ACHN (cell line): Measurements from ENCODE around the gene ST14.
"Not testable (repeated sequence)": the region's sequence is repeated elsewhere in the genome, so short reads cannot be mapped to it uniquely, and the experiment has no call there.

Source experiments
- DNase-seq: peaks from one replicate; pipeline ENCODE4 v3.0.0-alpha.2; 2015
- in situ Hi-C: cut with HindIII; loops from 2 replicates; pipeline ENCODE4 v1.10.0; 2017; ENCODE audit warnings: low sequenced_read_pairs, low pct_ligation_motif_present, low pct_unique_long_range_greater_than_20kb

ST14 gene

GRCh38 chr11:130213979-130214281, 54.3 kb downstream of the ST14 start:
- DNase-seq = no peak
- in situ Hi-C loops = no loop called here

DNA sequence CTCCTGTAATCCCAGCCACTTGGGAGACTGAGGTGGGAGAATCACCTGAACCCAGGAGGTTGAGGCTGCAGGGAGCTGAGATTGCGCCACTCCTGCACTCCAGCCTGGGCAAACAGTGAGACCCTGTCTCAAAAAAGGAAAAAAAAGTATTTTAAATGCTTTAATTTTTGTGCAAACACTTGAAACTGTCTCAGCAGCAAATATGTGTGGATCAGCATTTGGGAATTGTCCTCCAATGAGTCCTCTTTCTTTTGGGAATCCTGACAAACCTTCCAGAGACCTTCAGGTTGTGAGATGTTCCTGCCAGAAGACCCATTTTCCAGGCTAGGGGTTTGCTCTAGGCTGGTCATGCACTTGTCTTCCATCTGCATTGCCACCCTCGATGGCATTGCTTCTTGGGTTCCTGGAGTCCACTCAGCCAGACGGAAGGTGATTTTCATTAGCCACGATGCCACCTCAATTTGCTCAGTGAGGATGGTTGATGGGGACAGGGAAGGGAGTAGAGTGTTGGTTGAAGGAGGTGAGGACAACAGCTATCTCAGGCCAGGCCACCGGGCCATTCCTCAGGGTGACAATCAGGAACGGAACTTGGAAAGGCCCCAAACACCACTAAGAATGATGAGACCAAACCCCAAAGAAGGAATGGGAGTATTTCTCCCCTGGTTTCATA, 55.4 kb downstream of the ST14 start:
- no peak for DNase-seq
- in situ Hi-C loops = no loop called here

DNA sequence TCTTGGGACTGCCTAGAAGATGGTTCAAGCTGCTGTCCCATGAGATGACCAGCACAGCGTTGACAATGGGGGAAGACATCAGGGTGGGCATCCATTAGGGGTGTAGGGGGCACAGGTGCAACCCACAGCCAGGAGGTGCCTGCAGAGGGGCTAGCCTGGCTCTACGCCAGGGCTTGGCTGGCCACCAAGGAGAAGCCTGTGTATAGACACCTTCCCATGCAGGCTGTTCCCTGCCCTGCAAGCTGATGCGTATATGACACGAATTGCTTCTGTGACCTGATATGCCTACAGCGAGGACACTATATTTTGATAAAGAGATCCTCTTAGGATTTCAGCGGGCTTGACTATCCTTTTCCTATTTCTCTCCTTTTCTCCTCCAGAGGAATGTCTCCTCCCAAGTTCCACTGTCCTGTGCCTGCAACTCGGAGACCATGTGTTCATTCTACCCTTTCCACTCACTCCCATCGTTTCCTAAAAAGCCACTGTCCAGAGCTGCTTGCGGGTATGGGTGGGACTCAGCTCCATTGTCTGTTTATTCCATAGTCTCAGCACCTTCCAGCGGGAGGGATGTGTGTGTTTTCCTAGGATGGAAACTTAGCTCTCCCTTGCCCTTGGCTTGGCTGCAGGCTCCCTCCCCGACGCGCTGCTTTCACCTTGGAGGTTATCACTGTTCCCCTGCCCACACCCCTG, 56.1 kb downstream of the ST14 start:
- no peak for DNase-seq
- in situ Hi-C loops = no loop called here

- in situ Hi-C loops = no loop called here
- no peak for DNase-seq
These were observed 56.6 kb downstream of the ST14 start for GRCh38 chr11:130216221-130216550.

DNA sequence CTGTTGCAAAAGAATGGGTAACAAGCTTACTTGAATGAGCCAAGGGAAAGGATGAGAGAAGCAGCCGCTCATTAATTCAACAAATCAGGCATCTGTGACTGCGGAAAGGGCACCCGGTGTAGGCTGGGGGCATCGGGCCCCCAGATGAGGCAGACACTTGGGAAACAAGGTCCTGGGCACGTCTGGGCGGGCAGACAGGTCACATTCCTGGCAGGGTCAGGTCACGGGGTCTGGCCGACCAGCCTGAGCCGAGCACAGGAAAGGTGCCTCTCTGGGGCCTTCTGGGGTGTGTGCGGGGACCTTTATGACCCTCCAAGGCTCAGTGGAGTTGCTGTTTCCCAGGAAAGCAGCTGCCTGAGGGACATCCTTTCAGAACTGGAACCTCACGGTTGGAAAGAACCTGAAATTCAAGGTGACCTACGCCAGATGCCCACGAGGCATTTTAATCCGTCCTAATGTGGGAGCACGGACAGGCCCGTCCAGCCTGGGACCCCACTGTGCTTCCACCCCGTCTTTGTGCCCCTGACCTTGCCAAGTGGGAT, 57.1 kb downstream of the ST14 start:
- no peak for DNase-seq
- in situ Hi-C loops = no loop called here

DNA sequence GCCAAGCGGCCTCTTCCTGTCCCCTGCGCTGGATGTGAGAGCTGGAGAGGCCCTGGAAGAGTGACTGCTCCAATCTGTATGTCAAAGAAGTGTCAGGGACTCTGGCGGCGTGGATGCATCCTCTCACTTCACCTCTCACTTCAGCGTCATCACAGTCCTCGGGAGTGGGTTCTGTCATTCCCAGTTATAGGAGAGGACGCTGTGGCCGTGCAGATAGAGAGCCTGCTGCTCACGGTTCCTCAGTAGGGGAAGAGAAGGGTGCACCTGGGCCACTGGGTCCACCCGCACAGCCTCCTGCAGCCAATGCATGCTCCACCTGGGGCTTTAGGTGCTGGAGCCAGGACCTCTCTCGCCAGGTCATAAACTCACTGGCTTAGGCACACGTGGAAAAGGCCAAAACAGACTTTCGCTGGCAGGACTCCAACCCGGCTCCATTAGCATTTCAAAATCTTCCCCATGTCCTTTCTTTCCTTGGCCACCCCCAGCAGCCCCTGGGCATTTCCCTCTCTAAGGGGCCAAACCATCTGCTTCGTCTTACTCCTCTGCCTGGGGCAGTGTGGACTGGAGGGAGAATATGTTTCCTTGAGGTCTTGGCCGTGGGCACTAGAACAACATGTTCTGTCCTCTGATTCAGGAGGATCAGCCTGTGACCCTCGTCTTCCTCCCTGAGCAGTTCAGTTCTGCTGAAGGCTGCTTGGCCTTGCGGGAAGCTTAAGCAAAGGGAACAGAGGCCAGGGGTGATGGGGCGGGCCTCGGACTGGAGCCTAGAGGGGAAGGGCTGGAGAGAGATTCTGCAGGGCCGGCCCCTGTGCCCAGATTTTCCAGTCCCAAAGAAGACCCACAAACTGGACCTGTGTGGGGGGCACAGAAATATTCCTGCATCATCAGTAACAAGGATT, 57.8 kb downstream of the ST14 start:
- in situ Hi-C loops = no loop called here
- DNase-seq = no peak

DNA sequence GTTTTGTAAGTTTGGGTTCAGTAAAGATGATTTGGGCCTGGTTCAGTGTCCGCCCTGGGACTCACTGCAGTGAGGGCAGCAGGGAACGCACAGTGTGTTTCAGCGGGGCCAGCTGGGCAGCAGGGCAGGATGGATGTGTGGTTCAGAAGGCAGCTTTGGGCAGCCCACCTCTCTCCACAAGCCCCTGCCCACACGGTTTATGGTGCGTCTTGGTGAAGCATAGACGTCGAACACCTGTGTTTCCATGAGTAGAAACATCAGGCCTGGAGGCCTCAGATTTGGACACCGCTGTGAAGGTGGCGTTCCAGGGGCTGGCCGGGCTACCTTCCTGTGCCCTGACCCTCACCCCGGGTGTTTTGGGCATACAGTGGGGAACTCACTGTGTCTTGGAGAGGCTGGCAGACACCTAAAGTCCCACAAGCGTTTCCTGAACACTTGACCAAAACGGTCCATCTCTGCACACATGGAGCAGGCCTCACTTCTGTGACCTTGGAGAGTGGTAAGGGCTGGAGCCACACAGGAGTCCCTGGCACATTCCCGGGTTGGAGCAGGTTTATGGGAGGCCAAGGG, 59.0 kb downstream of the ST14 start:
- in situ Hi-C loops = no loop called here
- DNase-seq = no peak

GRCh38 chr11:130219148-130219547, 59.6 kb downstream of the ST14 start:
- in situ Hi-C loops = no loop called here
- no peak for DNase-seq

- DNase-seq = no peak
- in situ Hi-C loops = no loop called here
These were observed 60.9 kb downstream of the ST14 start for GRCh38 chr11:130220311-130221035.

GRCh38 chr11:130223291-130223971, 63.8 kb downstream of the ST14 start:
- no peak for DNase-seq
- in situ Hi-C loops = no loop called here

- in situ Hi-C loops = no loop called here
These were observed 67.8 kb downstream of the ST14 start for GRCh38 chr11:130227373-130227772.

DNA sequence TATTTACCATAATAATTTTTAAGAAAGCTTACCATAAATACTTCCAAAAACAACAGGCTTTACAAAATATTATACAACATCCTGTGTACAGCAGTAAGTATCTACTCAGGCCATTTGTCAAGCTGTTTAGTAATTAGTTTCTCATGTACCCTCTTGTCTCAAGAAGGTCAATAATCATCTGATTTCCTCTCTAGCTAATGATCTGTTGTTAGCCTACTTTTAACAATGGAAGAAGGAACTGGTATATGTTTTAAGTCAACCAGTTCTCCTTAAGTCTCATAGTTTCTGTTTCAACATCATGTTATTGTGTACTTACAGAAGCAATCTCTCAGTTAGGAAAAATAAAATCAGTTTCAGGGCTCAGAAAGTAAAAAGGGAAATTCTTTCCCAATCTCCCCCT, 73.9 kb downstream of the ST14 start:
- in situ Hi-C loops = not testable (repeated sequence)

More at GRCh38 chr11:130227373-130227772, 67.8 kb downstream of the ST14 start:
- DNase-seq = no peak

GRCh38 chr11:130233888-130234287, 74.3 kb downstream of the ST14 start:
- DNase-seq, in situ Hi-C loops: not testable (repeated sequence)

More for the DNA sequence above, 73.9 kb downstream of the ST14 start:
- not testable (repeated sequence) for DNase-seq

DNA sequence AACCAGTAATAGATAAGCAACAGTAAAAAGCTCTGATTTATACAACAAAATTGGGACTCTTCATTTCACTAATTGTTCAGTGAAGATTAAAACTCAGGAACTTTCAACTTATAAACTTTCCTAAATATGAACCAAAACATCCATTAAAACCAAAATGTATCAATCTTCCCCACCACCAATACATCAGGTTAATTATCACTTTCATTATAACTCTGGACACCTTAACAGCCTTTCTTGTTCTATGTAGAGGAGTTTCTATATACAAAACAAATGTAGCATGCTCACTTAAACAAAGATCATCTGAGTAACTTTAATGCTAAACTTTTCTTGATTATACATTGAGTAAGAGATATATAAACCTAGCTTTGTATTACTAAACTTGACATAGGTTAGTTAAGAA, 74.7 kb downstream of the ST14 start:
- in situ Hi-C loops = no loop called here
- no peak for DNase-seq

DNA sequence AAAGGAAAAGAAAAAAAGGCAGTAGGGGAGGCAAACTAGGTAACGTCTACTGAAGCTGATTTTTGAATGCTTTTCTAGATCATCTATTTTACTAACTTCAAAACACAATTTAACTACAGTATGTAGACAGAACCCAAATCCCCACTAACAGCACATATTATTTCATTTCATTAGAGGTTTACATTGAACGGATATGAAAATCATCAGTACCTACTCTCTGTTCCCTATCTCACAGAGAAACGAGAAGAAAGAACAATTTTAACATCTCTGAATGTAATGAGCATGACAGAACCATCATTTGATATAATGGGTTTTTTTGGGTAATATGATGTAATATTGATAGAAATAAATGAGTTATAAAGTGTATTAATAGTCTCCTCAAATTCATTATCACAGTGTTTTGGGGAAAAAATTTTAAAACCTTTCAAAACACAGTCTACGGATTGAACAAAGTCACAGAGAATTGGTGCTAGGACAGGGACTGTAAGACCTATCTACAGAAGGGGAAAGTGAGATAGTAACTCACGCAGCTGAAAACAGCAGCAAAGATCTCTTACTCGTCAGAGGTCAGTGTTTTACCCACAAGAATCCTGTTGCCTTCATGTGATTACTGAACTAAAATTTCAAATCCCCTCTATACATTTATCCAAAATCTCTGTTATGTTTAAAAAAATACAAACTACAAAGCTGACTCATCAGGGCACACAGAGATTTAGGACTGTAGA, 77.9 kb downstream of the ST14 start:
- in situ Hi-C loops = no loop called here
- DNase-seq = no peak

- in situ Hi-C loops = no loop called here
- DNase-seq = no peak
These were observed 82.1 kb downstream of the ST14 start for GRCh38 chr11:130241713-130242112.

DNA sequence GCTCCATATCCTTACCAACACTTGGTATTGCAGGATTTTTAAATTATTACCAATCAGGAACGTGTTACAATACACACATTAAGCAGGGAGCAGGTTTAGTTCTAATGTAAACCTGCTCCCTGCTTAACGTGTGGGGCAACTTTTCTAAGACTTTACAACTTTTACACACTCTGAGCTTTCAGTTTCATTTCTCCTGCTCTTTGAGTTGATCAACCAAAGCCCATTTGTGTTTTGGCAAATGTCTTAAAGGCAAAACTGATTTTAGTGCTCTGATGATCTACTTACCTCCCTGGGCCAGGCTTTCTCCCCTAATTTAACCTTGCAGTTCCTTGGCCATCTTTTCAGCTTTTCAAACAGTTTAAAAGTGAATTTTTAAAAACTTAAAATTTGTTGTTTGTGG, 84.2 kb downstream of the ST14 start:
- in situ Hi-C loops = no loop called here
- no peak for DNase-seq
